GM21825 (cell line): ENCODE data around the gene TMEM247.

Experiments used
- ATAC-seq: cut with Tn5 transposase; IDR thresholded peaks from one replicate; pipeline ENCODE4 v1.9.1; 2021; ENCODE audit warnings: mild to moderate bottlenecking, moderate library complexity; ENCODE audit not compliant: unreplicated experiment

Gene TMEM247

GRCh38 chr2:46479265-46479664 lies at the start of gene TMEM247:
Gene TMEM247, plus strand, starts transcription at chr2:46479565.
- ATAC-seq, result no peak

- ATAC-seq, result no peak
Measured at GRCh38 chr2:46430413-46430812, 49.0 kb upstream of the TMEM247 start.

GRCh38 chr2:46430992-46431391 lies 48.4 kb upstream of the TMEM247 start:
- ATAC-seq, result no peak

GRCh38 chr2:46431481-46432235 lies 47.7 kb upstream of the TMEM247 start:
- ATAC-seq, result no peak

GRCh38 chr2:46434851-46435273 lies 44.5 kb upstream of the TMEM247 start:
- no peak for ATAC-seq

GRCh38 chr2:46435353-46435752 lies 44.0 kb upstream of the TMEM247 start:
- ATAC-seq, result no peak

- ATAC-seq, result no peak
Measured at GRCh38 chr2:46435796-46436360, 43.5 kb upstream of the TMEM247 start.

GRCh38 chr2:46436800-46437199 lies 42.6 kb upstream of the TMEM247 start:
- ATAC-seq, result no peak

GRCh38 chr2:46438102-46438501 lies 41.3 kb upstream of the TMEM247 start:
- ATAC-seq, result no peak

GRCh38 chr2:46438794-46439193 lies 40.6 kb upstream of the TMEM247 start:
- no peak for ATAC-seq

DNA sequence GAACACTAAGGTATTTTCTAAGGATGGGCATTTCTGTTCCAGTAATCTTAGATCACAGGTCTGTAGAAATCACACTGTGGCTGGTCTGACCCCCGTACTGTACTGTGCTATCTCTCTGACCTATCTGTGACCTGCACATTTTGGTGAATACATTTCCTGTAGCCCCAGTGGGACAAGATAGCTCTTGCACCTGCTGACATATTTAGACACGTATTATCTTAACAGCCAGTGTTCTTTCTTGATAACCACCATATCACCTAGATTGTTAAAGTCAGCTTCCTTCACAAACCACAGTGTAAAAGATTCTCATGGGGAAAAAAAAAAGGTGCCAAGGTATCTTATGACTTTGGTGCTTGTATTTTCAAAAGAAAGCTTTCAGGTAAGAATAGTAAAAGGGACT lies 39.8 kb upstream of the TMEM247 start:
- ATAC-seq, result no peak

- no peak for ATAC-seq
Measured at GRCh38 chr2:46441838-46442712, 37.3 kb upstream of the TMEM247 start.

GRCh38 chr2:46444732-46445131 lies 34.6 kb upstream of the TMEM247 start:
- ATAC-seq, result no peak

GRCh38 chr2:46445556-46445955 lies 33.8 kb upstream of the TMEM247 start:
- no peak for ATAC-seq

GRCh38 chr2:46446871-46447568 lies 32.3 kb upstream of the TMEM247 start:
- ATAC-seq, result no peak

DNA sequence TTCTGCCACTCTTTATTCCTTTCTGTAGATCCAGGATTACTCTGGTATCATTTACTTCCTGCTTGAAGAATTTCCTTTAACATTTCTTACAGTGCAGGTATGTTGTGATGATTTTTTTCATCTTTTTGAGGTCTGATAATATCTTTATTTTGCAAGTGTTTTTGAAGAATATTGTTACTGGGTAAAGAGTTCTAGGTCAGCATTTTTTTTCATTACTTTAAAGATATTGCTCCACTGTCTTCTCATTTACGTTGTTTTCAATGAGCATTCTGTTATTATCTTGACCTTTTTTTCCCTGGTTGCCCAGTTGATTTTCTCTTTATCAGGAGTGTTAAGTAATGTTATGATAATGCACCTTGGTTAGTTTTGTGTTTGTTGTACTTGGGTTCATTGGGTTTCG lies 31.7 kb upstream of the TMEM247 start:
- no peak for ATAC-seq

DNA sequence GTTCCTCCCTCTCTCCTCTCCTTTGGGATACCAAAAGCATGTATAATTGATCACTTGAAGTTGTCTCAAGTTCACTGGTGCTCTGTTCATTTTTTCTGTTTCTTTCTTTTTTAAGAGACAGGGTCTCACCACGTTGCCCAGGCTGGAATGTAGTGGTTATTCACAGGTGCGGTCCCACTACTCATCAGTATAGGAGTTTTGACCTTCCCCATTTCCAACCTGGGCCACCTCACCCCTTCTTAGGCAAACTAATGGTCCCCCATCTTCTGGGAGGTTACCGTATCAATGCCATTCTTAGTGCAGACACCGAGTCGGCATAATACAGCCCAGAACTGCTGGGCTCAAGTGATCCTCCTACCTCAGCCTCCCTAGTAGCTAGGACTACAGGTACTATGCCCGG lies 31.3 kb upstream of the TMEM247 start:
- ATAC-seq, result no peak

GRCh38 chr2:46448641-46449040 lies 30.7 kb upstream of the TMEM247 start:
- ATAC-seq, result no peak

- no peak for ATAC-seq
Measured at GRCh38 chr2:46449700-46450099, 29.7 kb upstream of the TMEM247 start.

DNA sequence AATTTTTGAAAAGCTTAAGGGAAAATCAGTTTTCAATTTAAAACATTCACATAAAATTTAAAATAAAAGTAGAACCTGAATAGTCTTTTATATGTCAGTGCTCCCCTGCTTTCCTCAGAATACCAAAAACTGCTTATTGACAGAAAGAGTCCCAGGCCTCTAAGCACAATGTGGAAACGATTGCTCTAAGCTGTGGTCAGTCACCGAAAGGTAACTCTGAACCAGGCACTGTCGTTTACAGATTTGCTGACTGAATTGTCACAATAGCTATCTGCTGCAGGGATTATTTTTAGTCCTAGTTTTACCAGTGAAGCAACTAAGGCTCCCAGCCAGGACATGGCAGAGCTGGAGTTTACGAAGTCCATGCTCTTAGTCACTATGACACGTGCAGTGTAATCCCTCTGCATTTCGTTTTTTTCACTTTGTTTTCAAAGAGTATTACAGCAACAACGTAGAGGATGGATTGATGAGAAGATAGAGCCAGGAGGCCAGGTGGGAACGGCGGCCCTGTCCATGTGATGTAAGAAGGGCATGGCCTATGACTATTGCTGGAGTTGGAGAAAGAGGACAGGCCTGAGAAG lies 28.1 kb upstream of the TMEM247 start:
- no peak for ATAC-seq

DNA sequence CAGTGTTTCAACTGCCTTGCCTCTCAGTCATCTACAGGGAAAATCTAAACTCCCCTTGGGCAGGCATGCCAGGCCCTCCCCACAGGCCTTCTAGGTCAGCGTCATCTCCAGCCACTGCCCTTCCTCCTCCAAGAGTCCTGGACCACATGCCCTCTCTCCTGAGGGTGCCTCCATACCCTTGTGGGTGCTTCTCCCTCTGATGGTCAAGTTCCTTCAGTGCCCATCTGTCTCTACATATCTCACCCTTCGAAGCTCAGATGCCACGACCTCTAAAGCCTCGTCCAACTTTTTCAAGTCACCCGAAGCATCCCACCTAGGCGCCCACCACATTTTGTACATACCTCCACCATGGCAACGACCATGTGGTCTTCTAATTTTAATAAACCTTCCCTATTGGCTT lies 22.6 kb upstream of the TMEM247 start:
- no peak for ATAC-seq
